Trophoblast cell (in vitro differentiated cells and primary cell): Measurements from ENCODE around the gene ITIH5.

Experiments used
- DNase-seq, 2 donors: peaks; one replicate each; pipeline ENCODE4 v3.0.0-alpha.2; 2016
- H2AFZ ChIP-seq: 2 replicates; pipeline ENCODE4 v1.6.1; 2013; ENCODE audit warnings: low read length, moderate library complexity, mild to moderate bottlenecking; ENCODE audit not compliant: insufficient read depth, poor library complexity
- H2AK5ac ChIP-seq: 2 replicates; pipeline ENCODE4 v1.6.1; 2013; ENCODE audit warnings: mild to moderate bottlenecking, low read length
- H2BK120ac ChIP-seq: 2 replicates; pipeline ENCODE4 v1.6.1; 2013; ENCODE audit warnings: low read length, mild to moderate bottlenecking, moderate library complexity; ENCODE audit not compliant: insufficient read depth, poor library complexity
- H2BK12ac ChIP-seq: 2 replicates; pipeline ENCODE4 v1.6.1; 2013; ENCODE audit warnings: mild to moderate bottlenecking, low read length, moderate library complexity
- H2BK5ac ChIP-seq: 2 replicates; pipeline ENCODE4 v1.6.1; 2013; ENCODE audit warnings: low read length, low read depth, moderate library complexity, mild to moderate bottlenecking; ENCODE audit not compliant: poor library complexity
- H3K14ac ChIP-seq: 2 replicates; pipeline ENCODE4 v1.6.1; 2013; ENCODE audit warnings: mild to moderate bottlenecking, low read length
- H3K18ac ChIP-seq: 2 replicates; pipeline ENCODE4 v1.6.1; 2013; ENCODE audit warnings: mild to moderate bottlenecking, low read length
- H3K23ac ChIP-seq: 2 replicates; pipeline ENCODE4 v1.6.1; 2013; ENCODE audit warnings: low read length
- H3K27ac ChIP-seq: 2 replicates; pipeline ENCODE4 v1.5.1; 2013; ENCODE audit warnings: low read depth, mild to moderate bottlenecking, inconsistent platforms, low read length, moderate library complexity
- H3K27me3 ChIP-seq: 2 replicates; pipeline ENCODE4 v1.6.1; 2013; ENCODE audit warnings: inconsistent platforms, mild to moderate bottlenecking, low read length, moderate library complexity; ENCODE audit not compliant: insufficient read depth
- H3K36me3 ChIP-seq, 2 experiments: 1 replicate in 1 of 2; 2 replicates in 1 of 2; pipeline ENCODE4 v1.6.1; 2013; ENCODE audit warnings: low read length in 2 of 2, mild to moderate bottlenecking in 2 of 2, moderate library complexity in 1 of 2; ENCODE audit not compliant: insufficient read depth in 2 of 2, control insufficient read depth in 1 of 2
- H3K4ac ChIP-seq: 2 replicates; pipeline ENCODE4 v1.6.1; 2013; ENCODE audit warnings: low read depth, mild to moderate bottlenecking, low read length, moderate library complexity
- H3K4me1 ChIP-seq, 2 experiments: 1 replicate in 1 of 2; 2 replicates in 1 of 2; pipeline ENCODE4 v1.6.1; 2013; ENCODE audit warnings: low read length in 2 of 2, mild to moderate bottlenecking in 2 of 2, moderate library complexity in 1 of 2; ENCODE audit not compliant: insufficient read depth in 2 of 2, control insufficient read depth in 1 of 2
- H3K4me2 ChIP-seq: 2 replicates; pipeline ENCODE4 v1.6.1; 2013; ENCODE audit warnings: inconsistent platforms, mild to moderate bottlenecking, low read length, moderate library complexity
- H3K4me3 ChIP-seq: 2 replicates; pipeline ENCODE4 v1.5.1; 2013; ENCODE audit warnings: mild to moderate bottlenecking, low read depth, low read length, inconsistent platforms
- H3K79me1 ChIP-seq: one replicate; pipeline ENCODE4 v1.6.1; 2013; ENCODE audit warnings: low read length
- H3K79me2 ChIP-seq: 2 replicates; pipeline ENCODE4 v1.6.1; 2013; ENCODE audit warnings: low read length, mild to moderate bottlenecking; ENCODE audit not compliant: control insufficient read depth, insufficient read depth, poor library complexity
- H3K9ac ChIP-seq: 2 replicates; pipeline ENCODE4 v1.6.1; 2013; ENCODE audit warnings: mild to moderate bottlenecking, low read length
- H3K9me3 ChIP-seq: 2 replicates; pipeline ENCODE4 v1.6.1; 2013; ENCODE audit warnings: low read depth, mild to moderate bottlenecking, control low read depth, inconsistent platforms, low read length; ENCODE audit not compliant: insufficient read depth
- H4K12ac ChIP-seq: 2 replicates; pipeline ENCODE4 v1.6.1; 2013; ENCODE audit warnings: low read depth, mild to moderate bottlenecking, low read length, moderate library complexity
- H4K8ac ChIP-seq: 2 replicates; pipeline ENCODE4 v1.6.1; 2013; ENCODE audit warnings: low read depth, mild to moderate bottlenecking, low read length, moderate library complexity
- H4K91ac ChIP-seq: one replicate; pipeline ENCODE4 v1.6.1; 2013; ENCODE audit warnings: low read depth, mild to moderate bottlenecking, low read length, moderate library complexity
- WGBS: extraction: QIAGEN DNeasy Blood & Tissue Kit; methylation state at CpG from one replicate; pipeline ENCODE4 v1.1.7; 2013; ENCODE audit warnings: missing lambda C conversion rate; ENCODE audit not compliant: insufficient read length, insufficient coverage; ENCODE audit errors: extremely low coverage; 5-methylcytosine and 5-hydroxymethylcytosine counted together

ITIH5 gene

DNA sequence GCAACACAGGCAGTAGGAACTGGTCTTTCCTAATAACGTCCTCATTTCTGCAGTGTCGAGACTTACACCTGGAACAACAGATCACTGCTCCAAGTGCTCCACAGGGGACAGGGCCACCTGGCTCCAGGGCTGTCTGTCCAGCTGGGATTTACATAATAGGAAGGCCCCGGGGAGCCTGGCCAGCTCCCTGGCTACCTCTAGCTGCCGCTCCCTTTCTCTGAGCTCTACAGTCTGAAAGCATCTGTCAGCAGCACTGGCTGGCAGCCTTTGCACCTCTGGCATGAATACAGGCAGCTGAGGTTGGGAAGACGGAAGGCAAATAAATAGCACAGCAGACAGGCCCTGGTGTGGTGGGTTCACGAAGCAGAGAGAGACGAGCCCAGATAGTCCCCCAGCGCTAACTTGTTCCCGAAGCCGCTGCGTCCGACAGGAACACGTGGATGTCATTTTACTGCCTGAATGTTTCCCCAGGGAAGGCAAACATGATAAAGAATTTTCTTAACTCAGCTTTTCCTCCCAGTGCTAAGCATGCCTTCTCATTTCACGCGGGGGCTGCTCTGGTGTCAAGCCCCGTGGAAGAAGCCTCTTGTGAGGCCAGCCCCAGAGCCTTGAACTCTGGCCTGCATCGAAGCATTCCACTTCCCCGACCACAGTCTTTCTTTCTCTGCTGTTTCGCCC is 105.4 kb downstream of the ITIH5 start:
- WGBS: no CpG with 5 or more reads among the region's 19 CpGs

DNA sequence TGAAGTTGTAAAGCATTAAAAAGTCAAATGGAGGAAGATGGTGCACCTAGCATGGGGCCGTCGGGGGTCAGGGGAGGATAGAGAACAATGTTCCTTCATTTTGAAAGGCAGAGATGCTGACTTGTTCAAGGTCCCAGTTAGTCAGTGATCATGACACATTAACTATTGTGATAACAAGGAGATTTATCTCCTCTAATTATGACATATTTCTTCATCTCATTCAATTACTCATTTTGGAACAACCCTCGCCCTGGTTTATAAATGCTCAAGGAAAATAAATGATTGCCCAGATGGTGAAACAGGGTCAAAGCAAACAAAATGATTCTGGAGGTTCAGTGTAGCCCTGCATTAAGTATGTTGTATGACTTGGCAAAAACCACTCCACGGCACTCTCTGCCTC is 106.2 kb downstream of the ITIH5 start:
- Histone ChIP-seq H3K9ac (no peak overlapping the region), H3K14ac (no peak overlapping the region), H2BK120ac (no peak overlapping the region), H3K4me3 (no peak overlapping the region), H3K79me1 (no peaks in the 10 kb centered on the region), H3K4ac (no peak overlapping the region), H2AK5ac (no peak overlapping the region), H3K27ac (no peak overlapping the region), H3K4me2 (no peak overlapping the region), H3K4me1 (peaks cover 0 to 2% of the 10 kb centered on the region in 2 experiments), H3K79me2 (no peaks in the 10 kb centered on the region), H3K23ac (no peak overlapping the region), H2BK5ac (no peak overlapping the region), H3K36me3 (no peaks in the 10 kb centered on the region), H4K91ac (no peak overlapping the region), H4K12ac (no peak overlapping the region), H3K9me3 (no peaks in the 10 kb centered on the region), H4K8ac (no peak overlapping the region), H3K27me3 (no peaks in the 10 kb centered on the region), H2AFZ (no peak overlapping the region), H3K18ac (no peak overlapping the region), H2BK12ac (no peak overlapping the region)
- peak in 1 of 2 donors; percentile 16 for DNase-seq
- WGBS: no CpG with 5 or more reads among the region's 4 CpGs

More for the DNA sequence above, 105.4 kb downstream of the ITIH5 start:
- no peak overlapping the region for H4K91ac ChIP-seq
- no peak overlapping the region for H4K12ac ChIP-seq
- peaks cover 0 to 2% of the 10 kb centered on the region in 2 experiments for H3K4me1 ChIP-seq
- H3K9ac ChIP-seq: no peak overlapping the region
- no peaks in the 10 kb centered on the region for H3K36me3 ChIP-seq
- H3K4me3 ChIP-seq: no peak overlapping the region
- no peak overlapping the region for H3K18ac ChIP-seq
- no peak overlapping the region for H2BK12ac ChIP-seq
- H3K4ac ChIP-seq: no peak overlapping the region
- no peaks in the 10 kb centered on the region for H3K9me3 ChIP-seq
- H3K4me2 ChIP-seq: no peak overlapping the region
- H2AFZ ChIP-seq: no peak overlapping the region
- no peak overlapping the region for H2BK5ac ChIP-seq
- DNase-seq: peak; percentile 79 to 86
- H3K23ac ChIP-seq: no peak overlapping the region
- H3K79me2 ChIP-seq: no peaks in the 10 kb centered on the region
- no peaks in the 10 kb centered on the region for H3K27me3 ChIP-seq
- H4K8ac ChIP-seq: no peak overlapping the region
- no peak overlapping the region for H2AK5ac ChIP-seq
- H3K79me1 ChIP-seq: no peaks in the 10 kb centered on the region
- H3K27ac ChIP-seq: no peak overlapping the region
- H2BK120ac ChIP-seq: no peak overlapping the region
- H3K14ac ChIP-seq: no peak overlapping the region

GRCh38 chr10:7559386-7559785 is 107.4 kb downstream of the ITIH5 start:
- Histone ChIP-seq H3K18ac (no peak overlapping the region), H2BK120ac (no peak overlapping the region), H3K14ac (no peak overlapping the region), H4K91ac (no peak overlapping the region), H2BK5ac (no peak overlapping the region), H3K4me2 (no peak overlapping the region), H3K27me3 (no peaks in the 10 kb centered on the region), H3K4me1 (peaks cover 0 to 2% of the 10 kb centered on the region in 2 experiments), H4K12ac (no peak overlapping the region), H3K4me3 (no peak overlapping the region), H2AK5ac (no peak overlapping the region), H3K36me3 (no peaks in the 10 kb centered on the region), H3K4ac (no peak overlapping the region), H3K23ac (no peak overlapping the region), H3K27ac (no peak overlapping the region), H2BK12ac (no peak overlapping the region), H3K79me2 (no peaks in the 10 kb centered on the region), H4K8ac (no peak overlapping the region), H3K79me1 (no peaks in the 10 kb centered on the region), H2AFZ (no peak overlapping the region), H3K9ac (no peak overlapping the region), H3K9me3 (no peaks in the 10 kb centered on the region)
- no peak for DNase-seq
- no CpG with 5 or more reads among the region's 3 CpGs for WGBS

GRCh38 chr10:7558036-7558435 is 108.7 kb downstream of the ITIH5 start:
- Histone ChIP-seq H3K27me3 (no peaks in the 10 kb centered on the region), H3K4me3 (no peak overlapping the region), H4K8ac (no peak overlapping the region), H3K4ac (no peak overlapping the region), H2BK5ac (no peak overlapping the region), H3K9me3 (no peaks in the 10 kb centered on the region), H4K12ac (no peak overlapping the region), H3K14ac (no peak overlapping the region), H2AFZ (no peak overlapping the region), H3K79me2 (no peaks in the 10 kb centered on the region), H3K4me2 (no peak overlapping the region), H3K79me1 (no peaks in the 10 kb centered on the region), H2BK120ac (no peak overlapping the region), H3K9ac (no peak overlapping the region), H3K4me1 (peaks cover 0 to 2% of the 10 kb centered on the region in 2 experiments), H3K36me3 (no peaks in the 10 kb centered on the region), H4K91ac (no peak overlapping the region), H3K27ac (no peak overlapping the region), H2AK5ac (no peak overlapping the region), H2BK12ac (no peak overlapping the region), H3K18ac (no peak overlapping the region), H3K23ac (no peak overlapping the region)
- WGBS: no CpG with 5 or more reads among the region's 3 CpGs
- DNase-seq: peak; percentile 69 to 92
